Upper lobe of right lung (tissue), 1 donor: ENCODE data around the gene PABPN1L. TPM values are rescaled to one million over a fixed set of nuclear protein-coding genes. Genes with fewer than 3 reads are reported as not detected.

Experiments used
- ATAC-seq: fragments of 200-7000 bp; cut with Tn5 transposase; one replicate; pipeline ENCODE4 v1.9.1; 2020; ENCODE audit warnings: mild to moderate bottlenecking, moderate library complexity
- DNase-seq: peaks from one replicate; pipeline ENCODE4 v3.0.0-alpha.2; 2020
- H3K27ac ChIP-seq: fragments of 200-600 bp; one replicate; pipeline ENCODE4 v1.8.0; 2022
- H3K27me3 ChIP-seq: fragments of 200-600 bp; one replicate; pipeline ENCODE4 v1.8.0; 2022; ENCODE audit warnings: mild to moderate bottlenecking
- H3K36me3 ChIP-seq: fragments of 200-600 bp; one replicate; pipeline ENCODE4 v1.8.0; 2022
- H3K4me1 ChIP-seq: fragments of 200-600 bp; one replicate; pipeline ENCODE4 v1.8.0; 2022
- H3K4me3 ChIP-seq: fragments of 200-600 bp; one replicate; pipeline ENCODE4 v1.8.0; 2022; ENCODE audit warnings: mild to moderate bottlenecking
- H3K9me3 ChIP-seq: fragments of 200-600 bp; one replicate; pipeline ENCODE4 v1.8.0; 2022
- intact Hi-C: fragments of 100-400 bp; cut with DNase I; formaldehyde crosslinking; loops from one replicate; pipeline ENCODE4 v1.11.0; 2022
- total RNA-seq: library from RNA; stranded (reverse); fragmentation: NEBNext Ultra II Directional; extraction: Animal tissue kit (Norgen Biotek cat#: 25700); gene quantifications from one replicate; pipeline ENCODE4 v1.2.1, GENCODE V29; 2021
- TF ChIP-seq, protein P1 (sequence below): fragments of 200-600 bp; IDR thresholded peaks from one replicate; pipeline ENCODE4 v1.8.0; 2022; ENCODE audit warnings: antibody characterized with exemption
- donor health status: DM: no; HTN: yes; CAD: no; lungs with severe emphysema.

Gene PABPN1L
- total RNA-seq, 1 donor from 2014 or later, result not detected

- TF ChIP-seq, protein P1, sequence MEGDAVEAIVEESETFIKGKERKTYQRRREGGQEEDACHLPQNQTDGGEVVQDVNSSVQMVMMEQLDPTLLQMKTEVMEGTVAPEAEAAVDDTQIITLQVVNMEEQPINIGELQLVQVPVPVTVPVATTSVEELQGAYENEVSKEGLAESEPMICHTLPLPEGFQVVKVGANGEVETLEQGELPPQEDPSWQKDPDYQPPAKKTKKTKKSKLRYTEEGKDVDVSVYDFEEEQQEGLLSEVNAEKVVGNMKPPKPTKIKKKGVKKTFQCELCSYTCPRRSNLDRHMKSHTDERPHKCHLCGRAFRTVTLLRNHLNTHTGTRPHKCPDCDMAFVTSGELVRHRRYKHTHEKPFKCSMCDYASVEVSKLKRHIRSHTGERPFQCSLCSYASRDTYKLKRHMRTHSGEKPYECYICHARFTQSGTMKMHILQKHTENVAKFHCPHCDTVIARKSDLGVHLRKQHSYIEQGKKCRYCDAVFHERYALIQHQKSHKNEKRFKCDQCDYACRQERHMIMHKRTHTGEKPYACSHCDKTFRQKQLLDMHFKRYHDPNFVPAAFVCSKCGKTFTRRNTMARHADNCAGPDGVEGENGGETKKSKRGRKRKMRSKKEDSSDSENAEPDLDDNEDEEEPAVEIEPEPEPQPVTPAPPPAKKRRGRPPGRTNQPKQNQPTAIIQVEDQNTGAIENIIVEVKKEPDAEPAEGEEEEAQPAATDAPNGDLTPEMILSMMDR, result no peak
- no peak for ATAC-seq
- intact Hi-C loops, result no loop called here
Observed at GRCh38 chr16:88888461-88889387, 22.3 kb upstream of the PABPN1L start.

GRCh38 chr16:88888057-88888456 lies 21.6 kb upstream of the PABPN1L start:
- no peaks in the 10 kb centered on the region for H3K27me3 ChIP-seq
- intact Hi-C loops, result no loop called here
- ATAC-seq (no peak), DNase-seq (no peak)
- peaks cover 4% of the 10 kb centered on the region for H3K4me1 ChIP-seq
- TF ChIP-seq, protein P1, result no peak
- H3K9me3 ChIP-seq, result no peaks in the 10 kb centered on the region
- peaks cover 11% of the 10 kb centered on the region for H3K36me3 ChIP-seq
- H3K27ac ChIP-seq, result peak overlapping the region; percentile 79
- no peak overlapping the region for H3K4me3 ChIP-seq

More at GRCh38 chr16:88888461-88889387, 22.3 kb upstream of the PABPN1L start:
- H3K27me3 ChIP-seq, result no peaks in the 10 kb centered on the region
- H3K9me3 ChIP-seq, result no peaks in the 10 kb centered on the region
- peaks cover 6% of the 10 kb centered on the region for H3K36me3 ChIP-seq
- peak overlapping the region; percentile 51 for H3K27ac ChIP-seq
- H3K4me3 ChIP-seq, result no peak overlapping the region
- peaks cover 4% of the 10 kb centered on the region for H3K4me1 ChIP-seq
- DNase-seq, result no peak

DNA sequence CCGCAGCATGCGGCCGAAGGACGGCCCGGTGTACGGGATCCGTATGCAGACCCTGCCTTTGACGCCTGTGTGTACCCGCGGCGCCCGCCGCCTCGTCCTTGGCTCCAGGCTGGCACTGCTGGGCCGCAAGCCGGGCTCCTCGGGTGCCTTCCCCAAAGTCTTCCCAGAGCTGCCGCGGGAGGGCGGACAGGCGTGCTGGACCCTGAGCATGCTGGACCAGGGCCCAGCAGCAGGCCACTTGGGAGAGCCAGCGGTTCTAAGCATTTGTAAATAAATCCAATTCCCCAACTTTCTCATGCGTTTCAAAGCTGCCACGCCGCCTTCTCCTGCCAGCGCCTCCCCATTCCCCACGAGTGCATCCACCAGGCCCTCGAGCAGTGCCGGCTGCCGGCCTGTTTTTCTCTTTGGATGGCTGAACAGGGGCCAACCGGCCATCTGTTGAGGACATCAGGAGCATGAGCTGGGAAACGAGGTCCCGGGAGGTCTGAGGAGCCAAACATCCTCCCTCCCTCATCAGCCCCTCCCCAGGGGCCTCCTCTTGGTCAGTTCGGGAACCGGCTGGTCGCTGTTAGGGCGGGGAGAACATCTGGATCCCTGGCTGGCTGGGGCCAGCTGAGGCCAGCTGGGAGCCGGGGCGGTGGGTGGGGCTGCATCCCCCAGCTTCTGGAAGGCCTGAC lies 20.5 kb upstream of the PABPN1L start:
- Histone ChIP-seq H3K9me3 (no peaks in the 10 kb centered on the region), H3K4me1 (peaks cover 4% of the 10 kb centered on the region), H3K4me3 (no peak overlapping the region), H3K36me3 (peaks cover 11% of the 10 kb centered on the region), H3K27ac (peak overlapping the region; percentile 79), H3K27me3 (no peaks in the 10 kb centered on the region)
- ATAC-seq, result peak; percentile 50
- TF ChIP-seq, protein P1, result no peak
- intact Hi-C loops, result no loop called here
- peak; percentile 76 for DNase-seq

DNA sequence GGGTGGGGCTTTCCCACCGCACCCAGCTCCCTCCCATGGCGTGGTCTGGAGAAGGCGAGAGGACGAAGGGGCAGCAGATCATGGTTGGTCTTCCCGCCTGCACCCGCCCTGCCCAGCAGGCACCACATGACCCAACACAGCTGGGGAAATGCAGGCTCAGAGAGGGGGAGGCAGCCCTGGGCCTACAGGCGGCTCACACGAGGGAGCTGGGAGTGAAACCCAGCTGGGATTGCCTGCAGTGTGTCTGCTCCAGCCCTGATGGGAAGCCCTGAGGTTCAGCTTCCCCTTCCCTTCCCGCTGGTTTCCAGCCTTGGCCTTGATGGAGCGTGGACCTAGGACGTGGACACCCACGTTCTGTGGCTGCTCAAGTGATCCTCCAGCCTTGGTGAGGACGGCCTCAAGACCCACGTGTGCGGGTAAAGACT lies 20.0 kb upstream of the PABPN1L start:
- intact Hi-C loops, result no loop called here
- Histone ChIP-seq H3K4me1 (peaks cover 4% of the 10 kb centered on the region), H3K27me3 (no peaks in the 10 kb centered on the region), H3K4me3 (no peak overlapping the region), H3K36me3 (peaks cover 11% of the 10 kb centered on the region), H3K27ac (peak overlapping the region; percentile 72), H3K9me3 (no peaks in the 10 kb centered on the region)
- ATAC-seq (peak; percentile 12), DNase-seq (no peak)
- TF ChIP-seq, protein P1, result no peak

DNA sequence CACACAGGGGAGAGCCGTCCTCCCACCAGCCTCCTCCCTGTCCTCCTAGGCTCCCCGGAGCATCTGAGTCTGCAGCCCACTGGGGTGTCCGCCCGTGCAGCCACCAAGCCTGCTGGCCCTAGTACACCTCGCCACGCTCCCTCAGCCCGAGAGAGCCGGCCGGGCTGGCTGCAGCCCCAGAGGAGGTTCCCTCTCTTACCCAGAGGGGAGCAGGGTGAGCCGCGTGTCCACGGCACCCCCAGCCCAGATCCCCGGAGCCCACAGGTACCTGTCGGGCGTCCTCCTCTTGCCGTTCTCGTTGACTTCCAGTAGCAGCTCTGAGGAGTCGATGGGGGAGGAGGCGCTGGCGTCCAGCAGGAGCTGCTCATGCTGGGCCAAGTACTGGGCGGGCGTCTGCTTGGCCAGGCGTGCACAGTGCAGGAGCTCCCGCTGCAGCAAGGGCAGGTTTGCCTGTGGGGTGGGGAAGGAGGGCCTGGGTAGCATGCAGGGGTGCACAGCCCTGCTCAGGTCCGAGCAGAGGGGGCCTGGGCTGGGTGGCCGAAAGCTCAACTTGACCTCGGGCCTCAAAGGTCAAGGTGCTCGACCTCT lies 19.3 kb upstream of the PABPN1L start:
- Histone ChIP-seq H3K9me3 (no peaks in the 10 kb centered on the region), H3K36me3 (peaks cover 11% of the 10 kb centered on the region), H3K4me1 (peaks cover 4% of the 10 kb centered on the region), H3K27me3 (no peaks in the 10 kb centered on the region), H3K4me3 (no peak overlapping the region), H3K27ac (peak overlapping the region; percentile 72)
- no peak for DNase-seq
- intact Hi-C loops, result no loop called here
- ATAC-seq, result no peak
- TF ChIP-seq, protein P1, result no peak
